Stimulated activated naive CD8-positive, alpha-beta T cell treated with anti-CD3 and anti-CD28 coated beads, Interleukin-15, Interleukin-2, amounts not matched to agents 100 U/mL and 50 U/mL, for 24 hours (primary cell): Measurements from ENCODE around the gene CIAO2B.
"Not testable (repeated sequence)": the region's sequence is repeated elsewhere in the genome, so short reads cannot be mapped to it uniquely, and the experiment has no call there.

Source experiments
- ATAC-seq: fragments of 150-1000 bp; cut with Tn5 transposase; one replicate; pipeline ENCODE4 v1.10.0; 2021
- DNase-seq: peaks from one replicate; pipeline ENCODE4 v3.0.0; 2021

CIAO2B gene

GRCh38 chr16:66903544-66904427 is 30.4 kb downstream of the CIAO2B start:
- no peak for ATAC-seq
- no peak for DNase-seq

GRCh38 chr16:66902648-66903543 is 31.3 kb downstream of the CIAO2B start:
- DNase-seq = no peak
- no peak for ATAC-seq

GRCh38 chr16:66901626-66902025 is 32.6 kb downstream of the CIAO2B start:
- ATAC-seq (no peak), DNase-seq (no peak)

GRCh38 chr16:66900721-66901441 is 33.3 kb downstream of the CIAO2B start:
- no peak for DNase-seq
- no peak for ATAC-seq

- DNase-seq (no peak), ATAC-seq (no peak)
Observed at GRCh38 chr16:66899945-66900710, 34.1 kb downstream of the CIAO2B start.

GRCh38 chr16:66899310-66899944 is 34.8 kb downstream of the CIAO2B start:
- no peak for ATAC-seq
- no peak for DNase-seq

- DNase-seq (no peak), ATAC-seq (no peak)
Observed at GRCh38 chr16:66898933-66899309, 35.3 kb downstream of the CIAO2B start.

- DNase-seq (no peak), ATAC-seq (no peak)
Observed at GRCh38 chr16:66898207-66898606, 36.0 kb downstream of the CIAO2B start.

GRCh38 chr16:66896682-66897081 is 37.5 kb downstream of the CIAO2B start:
- not testable (repeated sequence) for DNase-seq, ATAC-seq

GRCh38 chr16:66895999-66896398 is 38.2 kb downstream of the CIAO2B start:
- ATAC-seq = no peak
- DNase-seq = no peak

- no peak for DNase-seq
- no peak for ATAC-seq
Observed at GRCh38 chr16:66895689-66895979, 38.6 kb downstream of the CIAO2B start.

- ATAC-seq = peak; percentile 77
- DNase-seq = peak; percentile 57
Observed at GRCh38 chr16:66894948-66895688, 39.1 kb downstream of the CIAO2B start.

- DNase-seq (no peak), ATAC-seq (no peak)
Observed at GRCh38 chr16:66894055-66894454, 40.1 kb downstream of the CIAO2B start.

GRCh38 chr16:66891797-66892196 is 42.4 kb downstream of the CIAO2B start:
- no peak for ATAC-seq
- no peak for DNase-seq

- DNase-seq (no peak), ATAC-seq (no peak)
Observed at GRCh38 chr16:66891360-66891759, 42.8 kb downstream of the CIAO2B start.

GRCh38 chr16:66890799-66891198 is 43.4 kb downstream of the CIAO2B start:
- no peak for ATAC-seq

GRCh38 chr16:66889622-66890021 is 44.6 kb downstream of the CIAO2B start:
- no peak for DNase-seq
- ATAC-seq = no peak

More at GRCh38 chr16:66890799-66891198, 43.4 kb downstream of the CIAO2B start:
- DNase-seq = no peak

- ATAC-seq (no peak), DNase-seq (no peak)
Observed at GRCh38 chr16:66888647-66889615, 45.3 kb downstream of the CIAO2B start.

- DNase-seq = no peak
- no peak for ATAC-seq
Observed at GRCh38 chr16:66886914-66887313, 47.3 kb downstream of the CIAO2B start.
